K562 (cell line): ENCODE measurements around the gene SRD5A1. TPM values are rescaled to one million over a fixed set of nuclear protein-coding genes. Genes with fewer than 3 reads are reported as not detected.

Source experiments
- ATAC-seq: fragments of 200-7000 bp; cut with Tn5 transposase; 3 replicates; pipeline ENCODE4 v1.9.1; 2020; ENCODE audit warnings: moderate library complexity
- BruUV-seq: library from RNA; stranded (reverse); fragments of 400-500 nt; replicated peaks from 2 replicates; lab custom pipeline; 2021; lab: Mats Ljungman, UMichigan
- CTCF ChIA-PET: fragments of 300-600 bp; formaldehyde crosslinking; extraction: SDS; loops from one replicate; lab custom pipeline; 2021; ENCODE audit warnings: low intra/inter-chr PET ratio; lab: Yijun Ruan, JAX
- POLR2A ChIA-PET: fragments of 300-600, 350-650 bp; sonication (Branson Sonifier 250); formaldehyde crosslinking; extraction: SDS; loops from one replicate; lab custom pipeline; 2021; ENCODE audit warnings: antibody characterized with exemption, inconsistent platforms; lab: Yijun Ruan, JAX
- DNase-seq, 4 experiments: peaks; one replicate each; pipeline versions ENCODE4 v3.0.0 to v3.0.0-alpha.2; 2011 to 2018; ENCODE audit warnings: low spot score in 3 of 4, mixed read lengths in 3 of 4; ENCODE audit errors: extremely low read depth in 1 of 4
- FAIRE-seq: peaks from 2 replicates; lab custom pipeline; 2011; peaks lifted over from hg19 to GRCh38; lab: Jason Lieb, UNC
- H2AFZ ChIP-seq: 2 replicates; pipeline ENCODE4 v1.6.0; 2011; ENCODE audit warnings: low read depth, low read length, control low read depth, inconsistent platforms
- H3K27ac ChIP-seq: fragments of 200-600 bp; 3 replicates; pipeline ENCODE4 v1.8.0; 2011; ENCODE audit warnings: low read depth, mild to moderate bottlenecking, control low read depth, inconsistent platforms, low read length, moderate library complexity, mixed read lengths; ENCODE audit errors: extremely low read depth
- H3K27me3 ChIP-seq, 2 experiments: fragments of 300-600 bp in 1 of 2; 2 replicates in 1 of 2; 3 replicates in 1 of 2; pipeline versions ENCODE4 v1.6.0 to v1.8.0; 2011; ENCODE audit warnings: inconsistent platforms in 2 of 2, low read length in 2 of 2, mild to moderate bottlenecking in 1 of 2, mixed read lengths in 1 of 2, moderate library complexity in 1 of 2; ENCODE audit not compliant: control insufficient read depth in 2 of 2, insufficient read depth in 2 of 2
- H3K36me3 ChIP-seq: fragments of 300-600 bp; 3 replicates; pipeline ENCODE4 v1.8.0; 2011; ENCODE audit warnings: mild to moderate bottlenecking, low read length, inconsistent platforms; ENCODE audit not compliant: control insufficient read depth, insufficient read depth
- H3K4me1 ChIP-seq, 2 experiments: fragments of 200-600 bp in 1 of 2; replicated peaks in 1 of 2; 2 replicates in 1 of 2; 3 replicates in 1 of 2; pipeline versions ENCODE4 v1.5.1 to v1.8.0; 2011; ENCODE audit warnings: inconsistent platforms in 2 of 2, low read length in 2 of 2, mild to moderate bottlenecking in 1 of 2, mixed read lengths in 1 of 2, moderate library complexity in 1 of 2; ENCODE audit not compliant: control insufficient read depth in 2 of 2, insufficient read depth in 2 of 2
- H3K4me2 ChIP-seq: 2 replicates; pipeline ENCODE4 v1.6.1; 2011; ENCODE audit warnings: low read length, control low read depth, inconsistent platforms, mixed read lengths; ENCODE audit not compliant: insufficient read depth
- H3K4me3 ChIP-seq: fragments of 200-600 bp; sonication (generic), shearing (Covaris generic); 2 replicates; pipeline ENCODE4 v1.5.1; 2016; ENCODE audit warnings: control low read depth, inconsistent platforms
- H3K79me2 ChIP-seq: fragments of 200-600 bp; 3 replicates; pipeline ENCODE4 v1.8.0; 2011; ENCODE audit warnings: low read length, inconsistent platforms; ENCODE audit not compliant: control insufficient read depth, insufficient read depth
- H3K9ac ChIP-seq, 2 experiments: 2 replicates each; pipeline versions ENCODE4 v1.6.0 to v1.6.1; 2011; ENCODE audit warnings: low read depth in 2 of 2, low read length in 2 of 2, control low read depth in 1 of 2, inconsistent platforms in 1 of 2, mild to moderate bottlenecking in 1 of 2, mixed read lengths in 1 of 2; ENCODE audit not compliant: insufficient read depth in 1 of 2
- H3K9me1 ChIP-seq: one replicate; pipeline ENCODE4 v1.6.0; 2011; ENCODE audit warnings: inconsistent platforms, mild to moderate bottlenecking, low read length, moderate library complexity; ENCODE audit not compliant: control insufficient read depth, insufficient read depth
- H3K9me3 ChIP-seq: replicated peaks from 2 replicates; pipeline ENCODE4 v1.5.1; 2011; ENCODE audit warnings: low read depth, low read length, inconsistent platforms; ENCODE audit not compliant: control insufficient read depth, insufficient read depth
- H4K20me1 ChIP-seq: replicated peaks from 2 replicates; pipeline ENCODE4 v1.6.1; 2011; ENCODE audit warnings: low read length, inconsistent platforms, mixed read lengths; ENCODE audit not compliant: control insufficient read depth, insufficient read depth
- NFIC ChIP-seq: fragments of 450-650 bp; IDR thresholded peaks from 2 replicates; pipeline ENCODE4 v1.6.1; 2017; ENCODE audit warnings: mild to moderate bottlenecking, inconsistent platforms
- SRSF3 ChIP-seq: fragments of 200-400 bp; formaldehyde crosslinking; IDR thresholded peaks from 2 replicates; pipeline ENCODE4 v1.6.1; 2016; ENCODE audit warnings: mild to moderate bottlenecking, low read length, moderate library complexity; ENCODE audit not compliant: insufficient read depth
- WGBS: fragments of 100-300 bp; shearing (Covaris generic); methylation state at CpG from one replicate; pipeline ENCODE4 v1.1.6; 2016; ENCODE audit warnings: low coverage, mixed read lengths; ENCODE audit not compliant: insufficient coverage; ENCODE audit errors: missing lambda C conversion rate; 5-methylcytosine and 5-hydroxymethylcytosine counted together
- in situ Hi-C: fragments of 300-500 bp; cut with MboI; formaldehyde crosslinking; loops from 4 replicates; pipeline ENCODE4 v1.15.0; 2018; ENCODE audit warnings: inconsistent platforms, mixed read lengths
- intact Hi-C: fragments of 100-400 bp; cut with micrococcal nuclease; formaldehyde crosslinking; loops from 2 replicates; pipeline ENCODE4 v1.14.2; 2022
- polyA plus RNA-seq, 8 experiments: library from polyadenylated mRNA; depleted of rRNA in 4 of 8; stranded (reverse) in 5 of 8; unstranded in 3 of 8; fragments of >200 nt; fragmentation: Nextera tagmentation in 2 of 8; fragmentation: Illumina TruSeq in 1 of 8; extraction: Ambion mirVana in 2 of 8; extraction: Trizol in 1 of 8; gene quantifications; 2 replicates each; pipeline versions ENCODE4 v1.2.1 to v1.2.3, GENCODE V29; 2011 to 2014; ENCODE audit warnings: inconsistent platforms in 1 of 8, missing spikeins in 1 of 8
- total RNA-seq, 7 experiments: library from RNA; depleted of rRNA in 6 of 7; stranded (reverse); fragments of >200 nt in 6 of 7; fragmentation: Illumina TruSeq in 2 of 7; extraction: Trizol in 2 of 7; gene quantifications; 2 replicates each; pipeline versions ENCODE4 v1.2.1 to v1.2.3, GENCODE V29; 2011 to 2021; ENCODE audit warnings: low replicate concordance in 1 of 7
- TF ChIP-seq, protein P1 (sequence below): fragments of 450-650 bp; IDR thresholded peaks from 2 replicates; pipeline ENCODE4 v1.6.1; 2017; ENCODE audit warnings: antibody characterized with exemption
- TF ChIP-seq, protein P2 (sequence below): fragments of 450-650 bp; formaldehyde crosslinking; IDR thresholded peaks from 2 replicates; pipeline ENCODE4 v1.4.0; 2022; ENCODE audit warnings: missing genetic modification characterization
- TF ChIP-seq, protein P3 (sequence below), 3 experiments: IDR thresholded peaks in 2 of 3; conservative IDR thresholded peaks in 1 of 3; 2 replicates each; pipeline ENCODE4 v1.5.1; 2011 to 2012; ENCODE audit warnings: low read length in 3 of 3, mild to moderate bottlenecking in 3 of 3, control low read depth in 2 of 3, improper control_type of control experiment in 1 of 3, inconsistent platforms in 1 of 3, low read depth in 1 of 3, mixed read lengths in 1 of 3, moderate library complexity in 1 of 3; ENCODE audit not compliant: insufficient read depth in 2 of 3

The SRD5A1 gene
- total and polyA plus RNA-seq, 9 of the 15 experiments (the other 6 are each of a cell fraction or from before 2014, with no cell fraction given): 1.3 to 22.6 (median 8.1) TPM

DNA sequence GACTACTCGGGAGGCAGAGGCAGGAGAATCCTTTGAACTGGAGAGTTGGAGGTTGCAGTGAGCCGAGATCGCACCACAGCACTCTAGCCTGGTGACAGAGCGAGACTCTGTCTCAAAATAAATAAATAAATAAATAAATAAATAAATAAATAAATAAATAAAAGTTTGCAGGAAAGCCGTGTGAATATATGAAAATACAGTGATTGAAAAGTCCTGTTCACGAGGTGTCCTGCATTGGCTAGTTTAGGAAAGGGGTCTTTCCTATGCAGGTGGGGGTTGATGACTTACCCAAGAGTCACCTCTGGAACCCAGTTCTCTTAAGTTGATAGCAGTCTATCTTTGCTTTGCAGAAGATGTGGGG, 87.3 kb downstream of the SRD5A1 start (continued):
- no peak for TF ChIP-seq SRSF3
- TF ChIP-seq, protein P1, sequence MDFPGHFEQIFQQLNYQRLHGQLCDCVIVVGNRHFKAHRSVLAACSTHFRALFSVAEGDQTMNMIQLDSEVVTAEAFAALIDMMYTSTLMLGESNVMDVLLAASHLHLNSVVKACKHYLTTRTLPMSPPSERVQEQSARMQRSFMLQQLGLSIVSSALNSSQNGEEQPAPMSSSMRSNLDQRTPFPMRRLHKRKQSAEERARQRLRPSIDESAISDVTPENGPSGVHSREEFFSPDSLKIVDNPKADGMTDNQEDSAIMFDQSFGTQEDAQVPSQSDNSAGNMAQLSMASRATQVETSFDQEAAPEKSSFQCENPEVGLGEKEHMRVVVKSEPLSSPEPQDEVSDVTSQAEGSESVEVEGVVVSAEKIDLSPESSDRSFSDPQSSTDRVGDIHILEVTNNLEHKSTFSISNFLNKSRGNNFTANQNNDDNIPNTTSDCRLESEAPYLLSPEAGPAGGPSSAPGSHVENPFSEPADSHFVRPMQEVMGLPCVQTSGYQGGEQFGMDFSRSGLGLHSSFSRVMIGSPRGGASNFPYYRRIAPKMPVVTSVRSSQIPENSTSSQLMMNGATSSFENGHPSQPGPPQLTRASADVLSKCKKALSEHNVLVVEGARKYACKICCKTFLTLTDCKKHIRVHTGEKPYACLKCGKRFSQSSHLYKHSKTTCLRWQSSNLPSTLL: no peak
- TF ChIP-seq, all 486 proteins: peak for 0

DNA sequence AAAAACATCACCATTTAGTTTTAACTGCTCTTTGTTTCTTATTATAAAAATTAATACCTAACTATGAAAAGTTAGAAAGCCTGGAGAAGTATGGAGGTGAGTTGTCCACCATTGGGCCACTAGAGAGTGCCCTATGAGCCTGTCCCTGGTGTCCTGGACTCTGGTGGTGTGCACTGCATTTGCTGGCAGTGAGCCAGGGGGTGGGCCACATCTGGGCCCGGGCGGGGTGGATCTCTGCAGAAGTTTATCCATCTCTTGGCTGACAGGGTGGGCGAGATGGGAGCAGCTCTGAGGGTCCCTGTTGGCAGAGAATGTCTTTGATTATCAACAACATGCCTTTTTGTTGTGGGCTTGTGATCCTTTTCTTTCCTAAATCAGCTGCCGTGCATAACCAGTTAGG, 88.2 kb downstream of the SRD5A1 start:
- H2AFZ ChIP-seq: no peak overlapping the region
- peaks cover 11 to 23% of the 10 kb centered on the region in 2 experiments; a peak in 4 of 5 replicates for H3K4me1 ChIP-seq
- H3K79me2 ChIP-seq: peaks cover 98% of the 10 kb centered on the region
- H3K36me3 ChIP-seq: peaks cover 85% of the 10 kb centered on the region
- ATAC-seq (peak; percentile 64), FAIRE-seq (peak; percentile 6), DNase-seq (peak; percentile 55 to 67 (median 66))
- no peak overlapping the region for H3K27ac ChIP-seq
- CTCF ChIA-PET: no interaction called here
- BruUV-seq: no TSS peak
- H4K20me1 ChIP-seq: peaks cover 77% of the 10 kb centered on the region
- no peak overlapping the region for H3K4me2 ChIP-seq
- WGBS: 60% methylated on average over 4 of the region's 4 CpGs
- peaks cover 27% of the 10 kb centered on the region for H3K9me1 ChIP-seq
- in situ Hi-C loops: no loop called here
- no peak overlapping the region for H3K9ac ChIP-seq
- TF ChIP-seq NFIC: peak; percentile 96
- TF ChIP-seq, protein P2, sequence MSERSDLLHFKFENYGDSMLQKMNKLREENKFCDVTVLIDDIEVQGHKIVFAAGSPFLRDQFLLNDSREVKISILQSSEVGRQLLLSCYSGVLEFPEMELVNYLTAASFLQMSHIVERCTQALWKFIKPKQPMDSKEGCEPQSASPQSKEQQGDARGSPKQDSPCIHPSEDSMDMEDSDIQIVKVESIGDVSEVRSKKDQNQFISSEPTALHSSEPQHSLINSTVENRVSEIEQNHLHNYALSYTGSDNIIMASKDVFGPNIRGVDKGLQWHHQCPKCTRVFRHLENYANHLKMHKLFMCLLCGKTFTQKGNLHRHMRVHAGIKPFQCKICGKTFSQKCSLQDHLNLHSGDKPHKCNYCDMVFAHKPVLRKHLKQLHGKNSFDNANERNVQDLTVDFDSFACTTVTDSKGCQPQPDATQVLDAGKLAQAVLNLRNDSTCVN (CRISPR knock-in tag): no peak
- TF ChIP-seq, protein P3, sequence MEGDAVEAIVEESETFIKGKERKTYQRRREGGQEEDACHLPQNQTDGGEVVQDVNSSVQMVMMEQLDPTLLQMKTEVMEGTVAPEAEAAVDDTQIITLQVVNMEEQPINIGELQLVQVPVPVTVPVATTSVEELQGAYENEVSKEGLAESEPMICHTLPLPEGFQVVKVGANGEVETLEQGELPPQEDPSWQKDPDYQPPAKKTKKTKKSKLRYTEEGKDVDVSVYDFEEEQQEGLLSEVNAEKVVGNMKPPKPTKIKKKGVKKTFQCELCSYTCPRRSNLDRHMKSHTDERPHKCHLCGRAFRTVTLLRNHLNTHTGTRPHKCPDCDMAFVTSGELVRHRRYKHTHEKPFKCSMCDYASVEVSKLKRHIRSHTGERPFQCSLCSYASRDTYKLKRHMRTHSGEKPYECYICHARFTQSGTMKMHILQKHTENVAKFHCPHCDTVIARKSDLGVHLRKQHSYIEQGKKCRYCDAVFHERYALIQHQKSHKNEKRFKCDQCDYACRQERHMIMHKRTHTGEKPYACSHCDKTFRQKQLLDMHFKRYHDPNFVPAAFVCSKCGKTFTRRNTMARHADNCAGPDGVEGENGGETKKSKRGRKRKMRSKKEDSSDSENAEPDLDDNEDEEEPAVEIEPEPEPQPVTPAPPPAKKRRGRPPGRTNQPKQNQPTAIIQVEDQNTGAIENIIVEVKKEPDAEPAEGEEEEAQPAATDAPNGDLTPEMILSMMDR (IDR thresholded peaks at IDR 0.05 in 2 of 3, conservative IDR thresholded peaks at IDR 0.05 in 1 of 3; ENCODE audit: insufficient read depth in 2 of 3, low read depth in 1 of 3, low read length in 3 of 3): peak in 2 of 3 experiments; percentile 20 to 23; a peak in 2 of 6 replicates
- H3K27me3 ChIP-seq: no peaks in the 10 kb centered on the region
- POLR2A ChIA-PET: interaction anchor here (1.0 to 2.3 kb wide), 2 partner anchors 9 to 11 kb away, joined by 3 to 6 read pairs; no protein-coding TSS in a partner anchor
- H3K4me3 ChIP-seq: no peak overlapping the region
- H3K9me3 ChIP-seq: no peaks in the 10 kb centered on the region
- intact Hi-C loops: no loop called here
